ENCODE measurements around the gene NCAPD3. TPM values are rescaled to one million over a fixed set of nuclear protein-coding genes. Genes with fewer than 3 reads are reported as not detected.

Gene NCAPD3
- total and polyA plus RNA-seq, 2 donors (not counting 1 experiment from before 2014, with no cell fraction given) = 12.9 to 32.2 TPM

DNA sequence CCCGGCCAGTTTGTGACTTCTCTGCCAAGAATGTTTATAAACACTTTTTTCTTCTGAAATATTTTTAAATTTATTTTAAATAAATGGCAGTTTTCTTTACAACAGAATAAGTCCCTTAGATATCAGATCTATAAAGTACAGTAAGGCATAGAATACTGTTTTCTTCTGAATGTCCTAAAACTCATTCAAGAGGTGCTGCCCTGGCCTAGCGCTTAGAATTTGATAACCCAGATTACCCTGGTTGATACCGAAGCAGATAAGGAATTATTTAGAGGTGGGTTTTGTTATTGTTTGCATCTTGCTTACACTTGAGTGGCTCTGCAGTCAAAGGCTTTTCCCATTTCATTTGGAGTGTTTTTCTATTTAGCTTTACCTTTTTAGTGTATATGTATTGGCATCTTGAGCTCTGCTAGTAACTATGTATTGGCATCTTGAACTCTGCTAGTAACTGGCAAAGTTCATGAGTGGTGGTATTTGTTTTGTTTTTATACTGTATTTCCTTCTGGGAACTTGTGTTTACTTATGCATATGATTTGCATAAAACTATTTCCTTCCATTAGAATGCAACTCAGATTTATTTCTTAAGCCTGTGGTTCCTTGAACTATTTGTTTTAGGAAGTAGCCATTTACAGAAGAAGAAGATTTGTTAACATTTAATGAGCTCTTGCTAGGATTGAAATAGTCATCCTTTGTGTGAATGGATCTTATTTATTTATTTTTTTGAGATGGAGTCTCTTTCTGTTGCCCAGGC, 30.8 kb upstream of the NCAPD3 start:
- peak overlapping the region; percentile 91 for H3K4me3 Mint-ChIP-seq
- peaks cover 10 to 15% of the 10 kb centered on the region in 2 donors for H3K4me1 ChIP-seq (ENCODE audit: control insufficient read depth in 2 of 2, insufficient read depth in 2 of 2, low read length in 2 of 2)
- no peaks in the 10 kb centered on the region for H3K9me3 Mint-ChIP-seq (ENCODE audit: insufficient read depth)
- DNase-seq (no peak), ATAC-seq (ENCODE audit: low read depth) (no peak)
- H3K4me3 ChIP-seq (ENCODE audit: control extremely low read depth in 1 of 5, extremely low read depth in 1 of 5, insufficient read depth in 1 of 5, low read depth in 2 of 5, low read length in 4 of 5) = no peak overlapping the region
- intact Hi-C loops (cut with micrococcal nuclease) = no loop called here
- no peaks in the 10 kb centered on the region for H3K27me3 Mint-ChIP-seq
- H3K27ac ChIP-seq (ENCODE audit: low read length in 2 of 2) = no peak overlapping the region
- 40% methylated on average over 1 of the region's 3 CpGs for WGBS (ENCODE audit: insufficient coverage)
- POLR2A ChIA-PET = interaction anchor here (0.7 kb wide), 1 partner anchor 28 kb away, joined by 3 read pairs; no protein-coding TSS in a partner anchor
- H2AFZ ChIP-seq (ENCODE audit: insufficient read depth, low read depth, low read length, poor library complexity, severe bottlenecking) = no peak overlapping the region
- peaks cover 28% of the 10 kb centered on the region for H3K4me1 Mint-ChIP-seq
- H3K9ac ChIP-seq (ENCODE audit: low read length) = peak overlapping the region; percentile 82
- no peaks in the 10 kb centered on the region for H3K9me3 ChIP-seq (ENCODE audit: control extremely low read depth in 1 of 3, control insufficient read depth in 2 of 3, insufficient read depth in 1 of 3, low read length in 2 of 3)
- H3K36me3 ChIP-seq (replicated peaks in 1 of 2; ENCODE audit: control extremely low read depth in 1 of 2, control insufficient read depth in 1 of 2, extremely low read depth in 1 of 2, insufficient read depth in 2 of 2, low read length in 1 of 2) = peaks cover 3 to 18% of the 10 kb centered on the region in 2 experiments
- TF ChIP-seq, protein P1, sequence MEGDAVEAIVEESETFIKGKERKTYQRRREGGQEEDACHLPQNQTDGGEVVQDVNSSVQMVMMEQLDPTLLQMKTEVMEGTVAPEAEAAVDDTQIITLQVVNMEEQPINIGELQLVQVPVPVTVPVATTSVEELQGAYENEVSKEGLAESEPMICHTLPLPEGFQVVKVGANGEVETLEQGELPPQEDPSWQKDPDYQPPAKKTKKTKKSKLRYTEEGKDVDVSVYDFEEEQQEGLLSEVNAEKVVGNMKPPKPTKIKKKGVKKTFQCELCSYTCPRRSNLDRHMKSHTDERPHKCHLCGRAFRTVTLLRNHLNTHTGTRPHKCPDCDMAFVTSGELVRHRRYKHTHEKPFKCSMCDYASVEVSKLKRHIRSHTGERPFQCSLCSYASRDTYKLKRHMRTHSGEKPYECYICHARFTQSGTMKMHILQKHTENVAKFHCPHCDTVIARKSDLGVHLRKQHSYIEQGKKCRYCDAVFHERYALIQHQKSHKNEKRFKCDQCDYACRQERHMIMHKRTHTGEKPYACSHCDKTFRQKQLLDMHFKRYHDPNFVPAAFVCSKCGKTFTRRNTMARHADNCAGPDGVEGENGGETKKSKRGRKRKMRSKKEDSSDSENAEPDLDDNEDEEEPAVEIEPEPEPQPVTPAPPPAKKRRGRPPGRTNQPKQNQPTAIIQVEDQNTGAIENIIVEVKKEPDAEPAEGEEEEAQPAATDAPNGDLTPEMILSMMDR (IDR thresholded peaks at IDR 0.05) = no peak
- no peak for TF ChIP-seq EZH2 (IDR thresholded peaks at IDR 0.05; ENCODE audit: borderline replicate concordance, insufficient read depth, low read depth, low read length, poor library complexity, severe bottlenecking)
- peaks cover 7% of the 10 kb centered on the region for H3K79me2 ChIP-seq (ENCODE audit: control insufficient read depth, insufficient read depth, low read length)
- H4K20me1 ChIP-seq (ENCODE audit: control insufficient read depth, insufficient read depth, low read length, poor library complexity, severe bottlenecking) = no peaks in the 10 kb centered on the region
- no peak overlapping the region for H3K27ac Mint-ChIP-seq
- peak overlapping the region; percentile 94 for H3K4me2 ChIP-seq (replicated peaks; ENCODE audit: low read depth, low read length, poor library complexity, severe bottlenecking)
- no peaks in the 10 kb centered on the region for H3K27me3 ChIP-seq (replicated peaks in 1 of 4; ENCODE audit: control extremely low read depth in 1 of 4, control insufficient read depth in 3 of 4, insufficient read depth in 4 of 4, low read length in 3 of 4)
- CTCF ChIA-PET = interaction anchor here (1.0 to 3.3 kb wide), 6 partner anchors 10 to 48 kb away, joined by 3 to 14 read pairs (median 4); partner anchors contain the start of genes NCAPD3 and VPS26B
